MCF 10A (cell line): ENCODE results near the gene PAGR1. TPM values are rescaled to one million over a fixed set of nuclear protein-coding genes. Genes with fewer than 3 reads are reported as not detected.

Experiments
- BruUV-seq: library from RNA; stranded (reverse); fragments of 400-500 nt; replicated peaks from 2 replicates; lab custom pipeline; 2021; lab: Mats Ljungman, UMichigan
- CTCF ChIA-PET: fragments of 300-600 bp; sonication (Branson Sonifier 250); formaldehyde crosslinking; extraction: SDS; loops from one replicate; lab custom pipeline; 2021; ENCODE audit warnings: antibody characterized with exemption, inconsistent platforms; lab: Yijun Ruan, JAX
- POLR2A ChIA-PET: fragments of 300-600, 350-650 bp; sonication (Branson Sonifier 250); formaldehyde crosslinking; extraction: SDS; loops from one replicate; lab custom pipeline; 2020; ENCODE audit warnings: antibody characterized with exemption, inconsistent platforms; lab: Yijun Ruan, JAX
- DNase-seq: peaks from one replicate; pipeline ENCODE4 v3.0.0-alpha.2; 2018; ENCODE audit not compliant: unreplicated experiment
- H3K27ac Mint-ChIP-seq: one replicate; pipeline ENCODE4 v1.8.0; 2022; ENCODE audit warnings: mild to moderate bottlenecking, low read depth, mixed read lengths; ENCODE audit not compliant: unreplicated experiment
- H3K27me3 Mint-ChIP-seq: one replicate; pipeline ENCODE4 v1.8.0; 2022; ENCODE audit warnings: mixed read lengths; ENCODE audit not compliant: insufficient read depth, unreplicated experiment
- H3K36me3 Mint-ChIP-seq: one replicate; pipeline ENCODE4 v1.8.0; 2022; ENCODE audit warnings: mild to moderate bottlenecking, moderate library complexity, mixed read lengths; ENCODE audit not compliant: insufficient read depth, unreplicated experiment
- H3K4me1 Mint-ChIP-seq: one replicate; pipeline ENCODE4 v1.8.0; 2022; ENCODE audit warnings: mixed read lengths; ENCODE audit not compliant: insufficient read depth, unreplicated experiment
- H3K4me3 Mint-ChIP-seq: one replicate; pipeline ENCODE4 v1.8.0; 2022; ENCODE audit warnings: mild to moderate bottlenecking, moderate library complexity, mixed read lengths; ENCODE audit not compliant: unreplicated experiment
- H3K9me3 Mint-ChIP-seq: one replicate; pipeline ENCODE4 v1.8.0; 2022; ENCODE audit warnings: mixed read lengths; ENCODE audit not compliant: unreplicated experiment
- intact Hi-C: fragments of 100-400 bp; cut with micrococcal nuclease; formaldehyde crosslinking; loops from 2 replicates; pipeline ENCODE4 v1.14.1; 2022
- total RNA-seq: library from RNA; stranded (reverse); gene quantifications from 2 replicates; pipeline ENCODE4 v1.2.3, GENCODE V29; 2022
- TF ChIP-seq, protein P1 (sequence below): fragments of 200-600 bp; IDR thresholded peaks from one replicate; pipeline ENCODE4 v1.8.0; 2022; ENCODE audit warnings: antibody characterized with exemption, mild to moderate bottlenecking; ENCODE audit not compliant: unreplicated experiment

Gene PAGR1
- total RNA-seq, 1 experiment from 2014 or later: 25.0 TPM

DNA sequence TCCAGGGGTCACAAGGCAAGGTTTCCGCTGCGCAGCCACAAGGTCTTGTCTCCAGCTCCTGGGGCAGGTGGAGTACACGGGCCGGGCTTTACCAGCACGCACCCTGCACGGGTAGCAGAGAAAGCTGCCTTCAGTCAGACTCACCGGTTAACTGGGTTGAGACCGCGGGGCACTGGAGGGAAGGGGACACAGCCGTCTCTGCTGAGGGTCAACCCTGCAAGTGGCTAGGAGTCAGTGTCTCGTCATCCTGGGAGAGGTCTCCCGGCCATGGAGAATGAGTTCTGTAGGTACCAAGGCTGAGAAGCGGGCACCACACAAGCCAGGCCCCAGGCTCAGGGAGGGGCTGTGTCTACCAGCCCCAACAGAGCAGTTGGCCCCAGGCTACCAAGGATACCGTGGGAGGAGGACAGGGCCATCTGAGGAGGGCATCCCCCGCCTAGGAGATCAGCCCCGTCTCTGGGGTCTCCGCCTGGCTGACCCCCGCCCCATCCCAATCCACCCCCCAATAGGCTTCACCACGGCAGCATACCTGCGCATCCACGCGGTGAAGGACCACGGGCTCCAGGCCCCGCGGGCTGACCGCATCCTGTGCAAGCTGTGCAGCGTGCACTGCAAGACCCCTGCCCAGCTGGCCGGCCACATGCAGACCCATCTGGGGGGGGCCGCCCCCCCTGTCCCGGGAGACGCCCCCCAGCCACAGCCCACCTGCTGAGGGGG, 6.8 kb upstream of the PAGR1 start:
- BruUV-seq: no TSS peak

DNA sequence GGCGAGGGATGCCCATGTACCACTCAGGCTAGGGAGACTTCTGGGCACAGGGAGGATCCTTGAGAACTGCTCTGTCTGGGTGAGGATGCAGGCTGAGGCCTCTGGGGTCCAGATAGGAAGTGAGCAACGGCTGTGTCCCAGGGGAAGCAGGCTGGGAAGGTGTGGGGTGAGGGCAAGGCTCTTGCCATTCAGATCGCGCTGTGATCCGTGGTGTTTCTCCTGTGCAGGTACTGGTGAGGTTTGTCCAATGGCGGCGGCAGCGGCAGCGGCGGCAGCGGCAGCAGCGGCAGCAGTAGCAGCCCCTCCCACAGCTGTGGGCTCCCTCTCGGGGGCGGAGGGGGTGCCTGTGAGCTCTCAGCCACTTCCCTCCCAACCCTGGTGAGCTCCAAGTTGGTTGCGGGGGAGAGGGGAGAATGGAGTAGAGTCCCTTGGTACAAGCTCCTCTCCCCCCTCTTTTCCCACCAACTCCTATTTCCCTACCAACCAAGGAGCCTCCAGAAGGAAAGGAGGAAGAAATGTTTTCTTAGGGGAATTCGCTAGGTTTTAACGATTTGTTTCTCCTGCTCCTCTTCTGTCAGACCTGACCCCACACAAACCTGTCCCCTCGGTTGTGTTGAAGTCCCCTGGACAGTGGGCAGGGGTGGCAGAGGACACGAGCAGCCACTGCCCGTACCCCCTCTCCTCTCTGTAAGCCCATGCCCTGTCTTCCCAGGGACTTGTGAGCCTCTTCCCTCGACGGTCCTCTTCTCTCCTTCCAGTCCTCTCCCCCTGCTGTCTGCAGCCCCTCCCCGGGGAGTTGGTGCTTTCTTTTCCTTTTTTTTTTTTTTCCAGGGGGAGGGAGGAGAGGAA, 5.9 kb upstream of the PAGR1 start:
- DNase-seq: no peak
- Mint-ChIP-seq H3K27ac (no peak overlapping the region), H3K4me1 (peaks cover 30% of the 10 kb centered on the region), H3K36me3 (peaks cover 42% of the 10 kb centered on the region), H3K9me3 (no peaks in the 10 kb centered on the region), H3K4me3 (peak overlapping the region; percentile 69), H3K27me3 (no peaks in the 10 kb centered on the region)
- POLR2A ChIA-PET: interaction anchor here (0.6 to 2.0 kb wide), 5 partner anchors 11 to 983 kb away, joined by 3 to 16 read pairs (median 6); partner anchors contain the start of genes KCTD13, KIF22 and MVP
- intact Hi-C loops: loop anchor here (5.0 kb wide), 1 partner anchor 212 kb away; the partner anchor contains the start of gene C16orf92
- TF ChIP-seq, protein P1, sequence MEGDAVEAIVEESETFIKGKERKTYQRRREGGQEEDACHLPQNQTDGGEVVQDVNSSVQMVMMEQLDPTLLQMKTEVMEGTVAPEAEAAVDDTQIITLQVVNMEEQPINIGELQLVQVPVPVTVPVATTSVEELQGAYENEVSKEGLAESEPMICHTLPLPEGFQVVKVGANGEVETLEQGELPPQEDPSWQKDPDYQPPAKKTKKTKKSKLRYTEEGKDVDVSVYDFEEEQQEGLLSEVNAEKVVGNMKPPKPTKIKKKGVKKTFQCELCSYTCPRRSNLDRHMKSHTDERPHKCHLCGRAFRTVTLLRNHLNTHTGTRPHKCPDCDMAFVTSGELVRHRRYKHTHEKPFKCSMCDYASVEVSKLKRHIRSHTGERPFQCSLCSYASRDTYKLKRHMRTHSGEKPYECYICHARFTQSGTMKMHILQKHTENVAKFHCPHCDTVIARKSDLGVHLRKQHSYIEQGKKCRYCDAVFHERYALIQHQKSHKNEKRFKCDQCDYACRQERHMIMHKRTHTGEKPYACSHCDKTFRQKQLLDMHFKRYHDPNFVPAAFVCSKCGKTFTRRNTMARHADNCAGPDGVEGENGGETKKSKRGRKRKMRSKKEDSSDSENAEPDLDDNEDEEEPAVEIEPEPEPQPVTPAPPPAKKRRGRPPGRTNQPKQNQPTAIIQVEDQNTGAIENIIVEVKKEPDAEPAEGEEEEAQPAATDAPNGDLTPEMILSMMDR: no peak
- BruUV-seq: no TSS peak
- CTCF ChIA-PET: no interaction called here

More for the DNA sequence above, 6.8 kb upstream of the PAGR1 start:
- H3K27me3 Mint-ChIP-seq: no peaks in the 10 kb centered on the region
- ChIA-PET POLR2A (interaction anchor here (0.7 to 3.7 kb wide), 6 partner anchors 10 to 224 kb away, joined by 3 to 120 read pairs (median 6); partner anchors contain the start of genes KIF22, MVP and PAGR1), CTCF (interaction anchor here (0.6 to 3.3 kb wide), 3 partner anchors 9 to 223 kb away, joined by 3 to 50 read pairs (median 11); partner anchors contain the start of genes MVP, PAGR1 and TLCD3B)
- TF ChIP-seq, protein P1: no peak
- H3K36me3 Mint-ChIP-seq: peaks cover 44% of the 10 kb centered on the region
- H3K4me3 Mint-ChIP-seq: peak overlapping the region; percentile 81
- DNase-seq: no peak
- H3K9me3 Mint-ChIP-seq: no peaks in the 10 kb centered on the region
- intact Hi-C loops: loop anchor here (5.0 kb wide), 1 partner anchor 213 kb away; the partner anchor contains the start of gene C16orf92
- H3K4me1 Mint-ChIP-seq: peaks cover 30% of the 10 kb centered on the region
- peak overlapping the region; percentile 79 for H3K27ac Mint-ChIP-seq

DNA sequence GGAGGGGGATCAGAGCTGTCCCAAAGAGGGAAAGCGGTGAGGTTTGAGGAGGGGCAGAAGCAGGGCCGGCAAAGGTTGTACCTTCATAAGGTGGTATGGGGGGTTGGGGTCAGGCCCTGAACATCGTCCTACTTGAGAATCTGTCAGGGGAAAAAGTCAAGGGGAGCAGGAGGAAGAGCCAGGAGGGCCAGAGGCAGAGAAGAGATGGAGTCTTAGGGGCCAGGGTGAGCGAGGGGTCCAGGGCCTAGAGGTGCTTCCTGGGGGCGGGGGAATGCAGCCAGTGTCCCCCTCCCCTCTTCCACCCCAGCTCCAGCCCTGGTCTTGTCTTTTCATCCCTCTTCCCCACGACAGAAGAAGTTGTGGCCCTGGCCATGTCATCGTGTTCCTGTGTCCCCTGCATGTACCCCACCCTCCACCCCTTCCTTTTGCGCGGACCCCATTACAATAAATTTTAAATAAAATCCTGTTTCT, 5.2 kb upstream of the PAGR1 start:
- Mint-ChIP-seq H3K27me3 (no peaks in the 10 kb centered on the region), H3K4me1 (peaks cover 32% of the 10 kb centered on the region), H3K4me3 (peak overlapping the region; percentile 69), H3K27ac (no peak overlapping the region), H3K9me3 (no peaks in the 10 kb centered on the region), H3K36me3 (peaks cover 37% of the 10 kb centered on the region)
- ChIA-PET CTCF (interaction anchor here (0.6 to 0.9 kb wide), 2 partner anchors 129 to 619 kb away, joined by 3 read pairs; partner anchors contain the start of gene DCTPP1), POLR2A (interaction anchor here (0.6 to 2.0 kb wide), 5 partner anchors 10 to 983 kb away, joined by 3 to 16 read pairs (median 6); partner anchors contain the start of genes KCTD13, KIF22 and MVP)
- TF ChIP-seq, protein P1: no peak
- intact Hi-C loops: no loop called here
- DNase-seq: no peak
- TSS peak; percentile 84 for BruUV-seq
